NAMALWA (cell line): Measurements from ENCODE around the gene HDLBP.

Experiments used
- DNase-seq: peaks from one replicate; pipeline ENCODE4 v3.0.0-alpha.2; 2015; ENCODE audit warnings: low spot score

The HDLBP gene

DNA sequence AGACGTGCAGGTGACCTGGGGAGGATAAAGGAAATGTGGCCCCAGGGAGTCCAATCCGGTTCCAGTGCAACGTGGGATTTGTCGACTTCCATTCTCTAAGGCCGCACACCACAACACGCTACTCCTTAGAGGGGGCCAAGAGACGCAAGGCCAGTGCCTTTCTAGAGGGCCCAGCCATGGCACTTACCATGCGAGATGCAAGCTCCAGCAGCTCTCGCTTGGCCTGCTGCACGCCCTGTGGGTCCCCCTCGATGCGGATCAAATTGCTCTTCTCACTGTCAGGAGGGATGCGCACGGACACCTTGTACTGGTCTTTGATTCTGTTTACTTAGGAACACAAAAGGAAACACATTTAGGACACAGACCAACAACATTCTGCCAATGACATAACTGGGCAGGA lies 65.8 kb downstream of the HDLBP start:
- no peak for DNase-seq

DNA sequence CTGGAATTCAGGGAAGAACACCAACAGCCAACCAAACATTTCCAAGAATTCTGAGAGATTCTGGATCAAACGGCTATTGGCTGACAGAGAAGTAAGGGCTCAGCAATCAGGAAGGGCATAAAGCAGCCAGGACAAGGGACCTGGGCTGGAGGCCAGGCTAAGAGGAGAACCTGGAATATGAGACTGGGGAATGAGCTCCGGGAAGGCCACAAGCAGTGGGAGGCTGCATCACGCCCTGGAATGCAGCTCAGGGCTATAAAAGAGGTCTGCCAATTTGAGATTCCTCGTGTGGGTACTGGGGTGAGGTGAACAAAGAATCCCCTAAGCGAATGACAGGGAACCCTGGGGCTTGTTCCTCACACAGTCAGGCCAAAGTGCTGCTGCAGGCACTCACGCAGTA lies 66.6 kb downstream of the HDLBP start:
- DNase-seq = no peak

DNA sequence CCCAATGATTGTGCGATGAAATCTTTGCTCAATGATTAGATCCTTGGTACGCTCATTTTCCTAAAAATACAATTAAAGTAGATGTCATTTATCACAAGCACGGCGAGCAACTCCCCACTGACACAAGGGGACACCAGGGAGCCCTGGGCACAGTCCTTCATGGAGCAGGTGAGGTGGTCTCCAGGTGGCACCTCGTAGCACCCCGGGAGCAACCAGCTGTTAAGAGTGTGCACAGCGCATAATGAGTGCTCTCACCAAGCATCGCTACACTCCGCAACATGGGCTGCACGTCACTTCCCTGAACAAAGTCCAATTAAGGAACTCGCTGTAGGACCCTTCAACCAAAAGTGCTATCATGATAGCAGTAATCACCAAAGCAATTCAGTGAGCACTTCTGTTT lies 67.2 kb downstream of the HDLBP start:
- no peak for DNase-seq

DNA sequence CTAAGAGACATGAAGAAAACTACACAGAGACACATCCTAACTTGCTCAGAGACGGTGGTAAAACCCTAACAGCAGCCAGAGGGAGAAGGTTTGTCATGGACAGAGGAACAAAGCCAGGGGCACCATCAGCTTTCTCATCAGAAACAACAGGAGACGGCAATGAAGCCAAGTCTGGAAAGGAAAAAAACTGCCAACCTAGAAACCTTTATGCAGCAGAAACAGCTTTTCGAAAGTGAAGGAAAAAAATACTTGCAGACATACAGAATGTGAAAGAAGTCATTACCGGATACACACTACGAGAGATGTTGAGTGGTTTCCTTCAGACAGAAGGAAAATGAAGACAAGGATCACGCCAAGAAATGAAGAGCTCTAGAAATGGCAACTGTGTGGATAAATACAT lies 71.1 kb downstream of the HDLBP start:
- no peak for DNase-seq

DNA sequence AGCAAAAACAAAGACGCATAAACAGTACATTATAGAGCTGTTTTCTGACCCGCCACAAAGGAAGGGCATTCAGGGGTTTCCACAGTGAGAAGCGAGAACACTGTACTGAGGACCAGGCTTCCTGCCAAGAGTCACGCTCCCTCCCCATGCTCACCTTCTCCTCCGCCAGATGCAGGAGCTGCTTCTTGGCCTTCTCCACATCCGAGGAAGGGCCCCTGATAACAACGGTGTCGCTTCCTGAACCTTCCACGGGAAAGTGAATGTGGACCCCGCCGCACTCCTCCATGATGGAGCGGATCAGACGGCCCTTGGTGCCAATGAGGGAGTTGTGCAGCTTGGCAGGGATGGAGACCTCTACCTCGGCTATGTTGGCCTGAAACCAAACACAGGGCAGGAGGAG lies 73.2 kb downstream of the HDLBP start:
- DNase-seq = no peak

DNA sequence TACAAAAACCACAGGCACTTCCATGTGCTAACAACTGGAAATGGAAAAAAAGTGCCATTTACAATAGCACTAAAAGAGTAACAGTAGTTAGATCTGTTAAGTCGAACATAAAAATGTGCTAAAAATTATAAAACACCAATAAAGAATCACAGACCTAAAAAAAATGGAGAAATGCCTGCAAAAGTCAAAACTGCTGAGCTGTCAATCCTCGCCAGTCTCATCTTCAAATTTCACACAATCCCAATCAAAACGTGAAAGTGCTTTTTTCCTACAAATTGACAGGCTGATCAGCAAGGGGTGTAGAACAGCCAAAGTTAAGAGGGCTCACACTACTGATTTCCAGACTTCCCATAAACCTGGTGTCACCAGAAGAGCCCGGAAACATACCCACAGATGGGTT lies 73.8 kb downstream of the HDLBP start:
- no peak for DNase-seq

DNA sequence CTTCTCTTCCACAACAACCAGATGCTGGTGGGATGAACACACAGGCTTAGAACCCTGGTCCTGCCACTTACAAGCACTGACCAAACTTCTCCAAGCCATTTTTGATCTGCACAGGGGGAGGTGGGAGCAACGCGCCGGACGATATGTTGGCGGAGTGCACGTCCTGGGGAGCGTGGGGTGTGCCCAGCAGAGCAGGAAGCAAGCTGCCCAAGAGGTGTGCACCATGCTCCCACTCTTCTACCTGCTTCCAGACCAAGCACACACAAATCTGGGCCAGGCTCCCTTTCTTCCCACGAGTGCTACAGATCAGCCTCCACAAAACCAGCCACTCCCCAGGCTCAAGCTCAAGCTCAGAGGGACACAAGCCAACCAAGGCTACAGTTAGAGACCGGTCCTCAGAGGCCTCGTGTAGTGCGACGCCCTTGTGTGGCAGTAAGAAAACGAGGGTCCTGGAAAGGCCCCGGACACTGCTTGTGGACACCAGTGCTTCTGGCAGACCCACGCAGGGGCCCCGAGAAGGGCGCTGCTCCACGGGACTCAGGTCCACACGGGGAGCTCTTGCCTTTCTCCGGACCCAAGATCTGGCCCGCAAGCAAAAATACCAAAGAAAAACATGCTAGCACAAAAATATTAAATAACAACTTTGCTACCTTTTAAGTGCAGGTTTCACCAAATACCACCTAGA lies 75.0 kb downstream of the HDLBP start:
- no peak for DNase-seq

DNA sequence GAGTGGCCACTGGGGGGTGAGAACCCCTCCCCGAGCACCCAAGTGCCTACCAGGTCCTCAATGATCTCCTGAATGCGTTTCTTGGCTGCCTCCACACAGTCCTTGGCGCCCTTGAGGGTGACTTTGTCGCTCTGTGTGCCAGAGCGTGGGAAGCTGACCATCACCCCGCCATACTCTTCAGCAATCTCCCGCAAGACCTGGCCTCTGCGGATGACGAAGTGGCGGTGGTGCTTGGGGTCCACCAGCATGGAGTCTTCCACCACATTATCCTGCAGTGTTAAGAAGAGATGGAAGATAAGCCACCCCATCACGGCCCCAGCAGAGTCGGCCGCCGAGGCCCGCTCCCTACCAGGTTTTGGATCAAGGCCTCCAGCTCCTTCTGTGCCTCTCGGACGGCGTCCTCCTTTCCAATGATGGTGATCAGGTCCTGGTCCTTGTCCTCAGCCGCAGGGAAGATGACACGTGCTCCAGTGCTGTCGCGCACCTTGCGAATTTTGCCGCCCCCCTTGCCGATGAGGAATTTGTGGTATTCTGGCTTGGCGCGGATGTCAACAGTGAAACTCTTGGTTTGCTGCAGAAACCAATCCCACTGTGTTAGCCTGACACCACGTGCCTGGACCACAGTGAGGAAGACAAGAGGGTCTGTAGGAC lies 75.8 kb downstream of the HDLBP start:
- DNase-seq = no peak

DNA sequence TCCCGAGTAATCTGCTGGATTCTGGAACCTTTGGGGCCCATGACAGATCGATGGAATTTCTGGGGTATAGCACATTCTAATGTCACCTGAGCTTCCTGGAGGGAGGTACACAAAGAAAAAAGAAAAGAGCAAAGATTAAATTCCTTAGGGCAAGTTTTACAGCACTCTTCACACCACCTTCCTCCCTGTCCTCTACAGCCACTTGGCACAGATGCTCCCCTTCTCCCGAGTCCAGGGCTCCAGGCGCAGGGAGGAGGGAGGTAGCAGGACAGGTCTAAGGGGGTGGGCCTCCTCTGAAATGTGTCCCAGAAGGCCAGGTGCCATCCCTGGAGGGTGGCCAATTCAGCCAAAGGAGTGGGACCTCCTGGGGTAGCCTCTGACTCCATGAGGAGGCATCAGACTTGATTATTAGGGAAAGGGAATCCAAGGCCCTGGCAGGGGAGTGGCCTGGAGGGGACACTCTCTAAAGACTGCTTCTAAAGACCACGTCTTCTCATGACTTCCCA lies 76.7 kb downstream of the HDLBP start:
- no peak for DNase-seq

DNA sequence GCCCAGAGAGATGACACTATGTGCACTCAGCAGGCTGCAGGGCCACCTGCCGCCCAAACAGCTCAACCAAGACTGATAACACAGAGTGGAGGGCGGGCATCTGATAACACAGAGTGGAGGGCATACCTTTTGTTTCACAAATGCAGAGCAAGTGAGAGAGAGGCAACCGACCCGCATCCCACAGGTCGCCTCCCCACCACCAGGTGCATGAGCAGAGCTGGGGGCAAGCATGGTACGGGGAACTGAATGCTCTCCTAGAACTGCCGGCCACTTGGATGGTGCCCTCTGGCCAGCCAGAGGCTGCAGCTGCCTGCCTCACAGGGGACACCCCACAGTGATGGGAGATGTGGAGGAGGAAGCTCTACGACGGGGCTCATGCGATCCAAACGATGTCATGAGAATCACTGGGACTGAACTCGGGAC lies 77.5 kb downstream of the HDLBP start:
- no peak for DNase-seq

DNA sequence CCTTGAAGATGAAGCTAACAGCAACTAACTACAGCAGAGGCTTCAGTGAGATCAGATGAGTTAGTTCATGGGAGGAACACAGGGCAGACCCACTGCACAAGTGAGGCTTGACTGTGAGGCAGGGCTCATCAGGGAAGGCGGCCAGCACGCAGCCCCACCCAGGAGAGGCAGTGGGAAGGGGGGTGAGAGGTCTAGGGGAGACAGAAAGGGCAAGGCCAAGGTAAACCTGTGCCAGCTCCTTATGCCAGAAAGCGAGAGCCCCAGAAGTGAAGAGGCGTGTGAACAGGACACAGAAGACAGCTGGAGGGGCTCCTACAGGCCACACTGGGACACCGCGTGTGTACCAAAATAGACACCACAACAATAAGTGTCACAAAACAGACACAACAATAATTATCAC lies 78.4 kb downstream of the HDLBP start:
- DNase-seq = no peak

DNA sequence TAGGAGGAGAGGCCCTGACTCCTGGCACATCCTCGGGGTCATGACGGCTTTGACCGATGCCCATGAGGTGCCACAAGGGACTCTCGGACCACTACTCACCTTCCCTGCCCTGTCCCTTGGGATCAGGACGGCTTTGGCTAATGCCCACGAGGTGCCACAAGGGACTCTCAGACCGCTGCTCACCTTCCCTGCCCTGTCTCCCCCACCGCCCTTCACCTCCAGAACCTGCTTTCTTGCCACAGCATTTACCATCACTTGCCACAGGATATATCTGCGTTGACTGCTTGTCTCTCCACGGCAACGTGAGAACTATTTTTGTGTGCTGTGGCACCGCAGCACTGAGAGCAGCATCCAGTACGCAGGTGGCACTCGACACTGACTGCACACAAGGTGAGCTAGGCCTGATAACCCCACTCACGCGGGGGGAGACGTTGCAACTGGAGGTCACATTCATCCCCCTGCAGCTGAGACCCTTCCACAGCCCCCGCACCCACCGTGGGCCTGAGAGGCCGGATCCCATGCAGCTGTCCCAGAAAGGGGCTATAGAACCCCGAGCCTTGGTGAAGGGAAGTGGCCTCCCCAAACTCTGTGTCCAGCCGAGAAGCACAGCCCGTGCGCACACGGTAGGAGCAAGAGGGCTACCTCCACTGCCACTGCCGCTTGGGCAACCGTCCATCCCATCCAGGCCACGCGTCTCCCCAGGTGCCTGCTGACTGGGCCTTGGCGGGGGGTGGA lies 79.4 kb downstream of the HDLBP start:
- DNase-seq = no peak

DNA sequence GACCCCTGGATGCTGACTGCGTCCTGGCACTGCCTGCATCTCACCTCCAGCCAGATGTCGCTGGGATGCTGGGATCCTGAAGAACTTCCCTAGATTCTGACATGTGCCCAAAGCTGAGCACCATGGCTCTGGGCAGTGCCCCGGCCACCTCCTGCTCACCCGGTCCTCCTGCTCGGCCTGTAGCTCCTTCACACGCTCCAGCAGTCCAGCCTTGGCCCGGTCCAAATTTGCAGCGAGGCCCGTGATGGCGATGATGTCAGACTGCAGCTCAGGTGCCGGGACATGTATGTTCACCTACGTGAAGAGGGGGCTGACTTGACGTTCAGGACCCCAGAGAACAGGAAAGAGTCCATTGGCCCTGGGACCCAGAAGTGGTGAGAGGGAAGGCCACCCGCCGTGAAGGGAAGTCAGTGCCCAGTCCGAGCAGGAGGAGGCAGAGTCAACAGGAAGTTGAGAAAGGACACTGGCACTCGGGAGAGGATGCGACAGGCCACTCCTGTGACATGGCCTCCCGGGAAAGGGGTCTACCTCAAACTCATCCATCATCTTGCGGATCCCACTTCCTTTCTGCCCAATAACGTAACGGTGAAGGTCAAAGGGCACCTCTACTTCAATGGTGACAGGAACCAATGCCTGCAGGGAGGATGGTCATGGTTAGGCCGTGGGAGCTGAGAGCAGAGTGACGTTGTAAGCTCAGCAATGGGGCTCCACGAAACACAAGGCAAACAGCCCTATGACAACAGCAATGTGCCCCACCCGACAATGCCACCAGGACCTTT lies 80.3 kb downstream of the HDLBP start:
- no peak for DNase-seq

DNA sequence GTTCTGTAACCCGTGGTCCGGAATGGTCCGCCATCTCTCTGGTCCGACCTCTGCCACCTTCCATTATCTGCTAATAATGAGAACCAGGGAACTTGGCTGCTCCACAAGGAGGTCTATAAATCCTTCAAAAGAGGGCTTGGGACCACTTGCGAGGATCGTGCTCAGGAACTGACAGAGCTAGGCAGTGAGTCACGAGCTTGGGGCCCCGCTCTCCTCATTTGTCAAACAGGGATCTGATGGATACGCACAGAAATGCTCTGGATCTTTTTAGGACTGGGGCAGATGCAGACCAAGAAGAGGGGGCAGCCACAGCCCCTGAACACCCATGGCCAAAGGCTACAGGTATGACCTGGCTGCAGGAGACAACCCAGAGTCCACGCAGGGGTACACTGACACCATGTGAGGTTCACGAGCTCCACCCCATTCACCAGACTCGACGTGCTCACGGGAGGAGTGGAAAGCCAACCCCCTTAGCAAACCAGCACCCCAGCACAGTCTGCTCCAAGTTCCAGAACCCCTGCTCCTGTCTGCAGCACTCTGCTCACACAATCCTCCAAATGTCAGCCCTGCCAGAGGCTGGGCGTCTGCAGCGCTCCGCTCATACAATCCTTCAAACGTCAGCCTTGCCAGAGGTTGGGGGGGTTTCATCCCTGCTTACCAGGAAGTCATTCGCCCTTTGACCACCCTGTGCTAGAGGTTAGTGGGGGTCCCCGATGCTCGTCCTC lies 81.2 kb downstream of the HDLBP start:
- DNase-seq = no peak

DNA sequence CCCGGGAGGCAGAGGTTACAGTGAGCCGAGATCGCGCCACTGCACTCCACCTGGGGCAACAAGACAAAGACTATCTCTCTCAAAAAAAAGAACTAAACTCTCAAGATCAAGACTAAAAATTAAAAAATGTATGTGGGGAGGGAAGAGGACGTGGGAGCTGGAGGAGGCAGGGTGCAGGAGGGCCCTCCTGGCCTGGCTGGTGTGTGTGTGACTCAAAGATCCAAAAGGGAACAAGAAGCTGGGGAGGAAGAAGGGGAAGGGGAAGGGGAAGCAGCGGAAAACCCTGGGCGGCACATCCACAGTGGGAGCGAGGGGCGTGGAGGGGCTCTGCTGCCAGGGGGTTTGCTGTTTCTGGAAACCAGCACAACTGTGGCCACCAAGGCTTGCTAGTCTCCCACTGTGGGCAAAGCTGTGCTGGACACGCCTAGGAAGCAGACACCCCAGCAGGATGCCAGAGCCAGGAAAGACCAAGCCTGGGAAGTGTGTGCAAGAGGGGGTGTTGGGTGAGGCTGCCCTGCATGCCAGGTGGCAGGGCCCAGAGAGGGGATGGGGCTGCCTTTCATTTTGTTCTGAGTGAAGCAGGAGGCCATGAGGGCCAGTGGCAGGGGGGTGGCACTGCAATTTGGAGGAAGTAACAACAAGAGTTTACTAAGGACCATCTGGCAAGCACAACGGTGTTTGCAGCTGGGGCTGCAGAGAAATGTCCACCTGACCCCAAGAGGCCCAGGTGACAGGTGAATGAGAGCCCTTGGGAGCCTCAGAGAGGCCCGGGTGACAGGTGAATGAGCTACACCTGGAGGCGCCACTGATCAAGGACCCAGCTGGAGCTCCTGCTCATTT lies 82.5 kb downstream of the HDLBP start:
- peak; percentile 15 for DNase-seq

DNA sequence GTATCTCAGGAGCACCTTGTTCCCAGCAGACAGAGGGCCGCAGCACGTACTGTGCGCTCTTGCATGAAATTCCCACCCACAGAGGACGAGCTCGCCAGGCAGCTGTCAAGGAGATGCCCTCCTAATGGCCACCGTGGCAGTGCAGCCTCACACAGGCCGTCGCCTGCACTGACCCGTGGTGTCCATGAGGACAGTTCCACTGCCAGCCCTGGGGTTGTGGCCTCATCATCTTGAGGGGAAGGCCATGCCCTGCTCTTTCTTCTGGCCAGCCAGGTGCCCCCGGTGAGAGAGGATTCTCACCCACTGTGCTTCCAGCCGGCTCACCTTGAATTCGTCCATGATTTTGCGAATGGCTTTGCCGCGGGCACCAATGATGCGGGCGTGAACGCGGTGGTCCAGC lies 85.0 kb downstream of the HDLBP start:
- DNase-seq = no peak

DNA sequence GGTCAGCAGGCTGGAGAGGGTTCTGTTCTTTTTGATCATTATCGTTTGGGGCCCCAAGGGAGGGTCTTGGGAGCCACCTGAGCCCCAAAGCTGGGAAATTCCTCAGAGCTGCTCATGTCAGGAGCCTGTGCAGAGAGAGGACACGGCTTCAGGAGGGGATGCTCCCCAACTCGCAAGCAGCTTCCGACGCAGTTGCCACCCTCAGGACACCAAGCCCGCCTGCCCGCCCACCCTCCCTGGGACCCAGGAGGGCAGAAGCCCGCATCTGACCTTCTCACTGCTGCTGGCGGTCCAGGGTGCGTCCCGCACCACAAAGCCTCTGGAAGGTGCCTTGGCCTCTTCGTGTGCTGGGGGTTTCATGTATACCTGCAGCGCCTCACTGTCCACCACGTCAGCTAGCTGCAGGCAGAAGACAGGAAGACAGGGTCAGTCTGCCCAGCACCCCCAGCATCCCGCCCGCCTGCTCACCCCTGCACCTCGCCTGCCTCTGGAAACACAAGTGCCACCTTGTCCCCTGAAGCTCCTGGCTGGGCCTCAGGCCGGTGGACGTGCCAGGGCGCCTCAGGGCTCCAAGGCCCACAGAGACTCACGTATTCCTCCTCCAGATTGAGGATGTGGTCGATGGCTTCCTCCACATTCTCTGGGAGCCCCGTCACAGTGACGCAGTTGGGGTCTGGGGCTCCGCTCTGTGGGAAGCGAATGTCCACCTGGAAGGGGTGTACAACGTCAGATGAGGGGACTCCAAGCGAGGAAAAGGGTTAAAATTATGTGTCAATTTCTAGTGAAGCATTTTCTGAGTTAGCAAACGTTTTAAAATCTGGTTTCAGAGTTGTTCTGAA lies 85.7 kb downstream of the HDLBP start:
- DNase-seq = no peak

DNA sequence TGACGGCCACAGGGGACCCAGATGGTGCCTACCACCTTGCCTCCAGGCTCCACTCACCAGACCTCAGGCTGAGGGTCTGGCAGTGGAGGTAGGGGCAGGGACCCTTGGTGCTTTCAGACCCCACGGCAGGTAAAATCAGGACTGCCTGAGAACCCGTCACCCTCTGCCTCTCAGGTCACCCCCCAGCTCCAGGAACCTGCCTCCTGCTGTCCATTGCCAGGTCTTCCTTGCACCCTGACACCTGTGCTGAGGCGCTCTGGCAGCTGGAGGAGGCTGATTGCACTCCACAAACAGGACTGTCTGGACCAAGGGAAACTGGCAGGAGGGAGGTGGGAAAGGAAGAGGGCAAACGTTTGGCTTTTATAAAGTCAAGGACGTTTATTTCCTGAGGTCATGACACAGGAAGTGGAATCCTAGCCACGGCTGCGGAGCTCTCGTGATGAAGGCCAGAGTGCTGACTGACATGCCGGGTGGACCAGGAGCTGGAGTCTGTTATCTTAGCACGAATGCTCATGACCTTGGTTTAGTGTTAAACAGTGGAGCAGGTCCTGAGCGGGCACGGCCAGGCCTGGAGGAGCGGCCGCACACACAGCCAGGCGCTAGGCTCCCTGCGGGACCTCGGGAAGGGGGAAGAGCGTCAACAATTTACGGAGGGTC lies 86.5 kb downstream of the HDLBP start:
- no peak for DNase-seq
